WTC11 (cell line): ENCODE results near the gene FNDC3B. TPM values are rescaled to one million over a fixed set of nuclear protein-coding genes. Genes with fewer than 3 reads are reported as not detected.

Source experiments
- ATAC-seq: fragments of 200-7000 bp; cut with Tn5 transposase; 2 replicates; pipeline ENCODE4 v1.10.0; 2021; ENCODE audit warnings: mild to moderate bottlenecking, moderate library complexity
- CTCF ChIA-PET: fragments of 300-600 bp; sonication (Branson Sonifier 250); formaldehyde crosslinking; loops from one replicate; lab custom pipeline; 2021; ENCODE audit warnings: antibody characterized with exemption; lab: Charles Lee
- POLR2A ChIA-PET: fragments of 350-600 bp; sonication (Branson Sonifier 250); formaldehyde crosslinking; loops from one replicate; lab custom pipeline; 2021; ENCODE audit warnings: antibody characterized with exemption; lab: Charles Lee
- DNase-seq: peaks from one replicate; pipeline ENCODE4 v3.0.0; 2021; ENCODE audit warnings: low spot score
- H3K27ac Mint-ChIP-seq: 2 replicates; pipeline ENCODE4 v1.8.0; 2021; ENCODE audit warnings: mixed read lengths
- H3K27me3 Mint-ChIP-seq: 2 replicates; pipeline ENCODE4 v1.8.0; 2021; ENCODE audit warnings: low read depth, mild to moderate bottlenecking, moderate library complexity, mixed read lengths
- H3K36me3 Mint-ChIP-seq: 2 replicates; pipeline ENCODE4 v1.8.0; 2021; ENCODE audit warnings: mixed read lengths
- H3K4me1 Mint-ChIP-seq: 2 replicates; pipeline ENCODE4 v1.8.0; 2022; ENCODE audit warnings: mixed read lengths
- H3K4me3 Mint-ChIP-seq: 2 replicates; pipeline ENCODE4 v1.8.0; 2021; ENCODE audit warnings: mild to moderate bottlenecking, moderate library complexity, mixed read lengths
- H3K9me3 Mint-ChIP-seq: 2 replicates; pipeline ENCODE4 v1.8.0; 2021; ENCODE audit warnings: mixed read lengths
- FOXP1 ChIP-seq: sonication (generic); formaldehyde crosslinking; IDR thresholded peaks from 2 replicates; pipeline ENCODE4 v1.8.0; 2022; ENCODE audit warnings: missing genetic modification reagents, mild to moderate bottlenecking, moderate library complexity, borderline replicate concordance
- HMGXB4 ChIP-seq: sonication (generic); formaldehyde crosslinking; IDR thresholded peaks from 2 replicates; pipeline ENCODE4 v1.8.1; 2023; ENCODE audit warnings: mild to moderate bottlenecking, moderate library complexity, missing genetic modification reagents
- NR1H2 ChIP-seq: sonication (generic); formaldehyde crosslinking; IDR thresholded peaks from 2 replicates; pipeline ENCODE4 v1.9.0; 2021; ENCODE audit warnings: mild to moderate bottlenecking, moderate library complexity, missing genetic modification reagents
- PRDM15 ChIP-seq: sonication (generic); formaldehyde crosslinking; IDR thresholded peaks from 2 replicates; pipeline ENCODE4 v1.8.0; 2022; ENCODE audit warnings: missing genetic modification reagents
- TP53 ChIP-seq: sonication (generic); formaldehyde crosslinking; IDR thresholded peaks from 2 replicates; pipeline ENCODE4 v1.8.1; 2023; ENCODE audit warnings: mild to moderate bottlenecking, missing genetic modification reagents
- ZMAT4 ChIP-seq: fragments of 250-450 bp; sonication (Bioruptor Pico); IDR thresholded peaks from 2 replicates; pipeline ENCODE4 v1.9.0; 2021; ENCODE audit warnings: mild to moderate bottlenecking
- ZNF263 ChIP-seq: sonication (generic); formaldehyde crosslinking; IDR thresholded peaks from 2 replicates; pipeline ENCODE4 v1.8.1; 2022; ENCODE audit warnings: low read depth, mild to moderate bottlenecking, moderate library complexity, missing genetic modification reagents
- ZNF396 ChIP-seq: fragments of 250-450 bp; sonication (Bioruptor Pico); IDR thresholded peaks from 2 replicates; pipeline ENCODE4 v1.8.0; 2021; ENCODE audit warnings: mild to moderate bottlenecking, moderate library complexity, borderline replicate concordance
- ZSCAN18 ChIP-seq: fragments of 250-450 bp; sonication (Bioruptor Pico); IDR thresholded peaks from 2 replicates; pipeline ENCODE4 v2.1.2; 2022; ENCODE audit warnings: mild to moderate bottlenecking, moderate library complexity
- total RNA-seq: library from RNA; stranded (reverse); gene quantifications from 3 replicates; pipeline ENCODE4 v1.2.3, GENCODE V29; 2021
- TF ChIP-seq, protein P1 (sequence below): fragments of 200-600 bp; IDR thresholded peaks from 2 replicates; pipeline ENCODE4 v1.8.0; 2022; ENCODE audit warnings: antibody characterized with exemption
- TF ChIP-seq, protein P2 (sequence below): sonication (generic); formaldehyde crosslinking; IDR thresholded peaks from 2 replicates; pipeline ENCODE4 v1.8.1; 2023; ENCODE audit warnings: mild to moderate bottlenecking, missing genetic modification reagents, moderate library complexity

The FNDC3B gene
- total RNA-seq, 1 experiment from 2014 or later: 42.8 TPM

GRCh38 chr3:172131746-172132145 is 92.4 kb downstream of the FNDC3B start:
- H3K27ac Mint-ChIP-seq: peak overlapping the region; percentile 27; the same call in 1 of the 2 replicates
- no peak for DNase-seq
- peaks cover 9% of the 10 kb centered on the region; the same call in 1 of the 2 replicates for H3K36me3 Mint-ChIP-seq
- no peaks in the 10 kb centered on the region for H3K9me3 Mint-ChIP-seq
- ChIA-PET CTCF (interaction anchor here (0.7 kb wide), 1 partner anchor 70 kb away, joined by 3 read pairs; no protein-coding TSS in a partner anchor), POLR2A (no interaction called here)
- ATAC-seq: no peak
- no peaks in the 10 kb centered on the region for H3K27me3 Mint-ChIP-seq
- no peak overlapping the region for H3K4me3 Mint-ChIP-seq
- TF ChIP-seq TP53 (CRISPR knock-in tag) (no peak), NR1H2 (CRISPR knock-in tag) (no peak), PRDM15 (CRISPR knock-in tag) (no peak), ZSCAN18 (no peak), ZMAT4 (CRISPR knock-in tag) (no peak), FOXP1 (CRISPR knock-in tag) (no peak), ZNF263 (CRISPR knock-in tag) (no peak), ZNF396 (CRISPR knock-in tag) (no peak), HMGXB4 (CRISPR knock-in tag) (no peak)
- TF ChIP-seq, protein P1, sequence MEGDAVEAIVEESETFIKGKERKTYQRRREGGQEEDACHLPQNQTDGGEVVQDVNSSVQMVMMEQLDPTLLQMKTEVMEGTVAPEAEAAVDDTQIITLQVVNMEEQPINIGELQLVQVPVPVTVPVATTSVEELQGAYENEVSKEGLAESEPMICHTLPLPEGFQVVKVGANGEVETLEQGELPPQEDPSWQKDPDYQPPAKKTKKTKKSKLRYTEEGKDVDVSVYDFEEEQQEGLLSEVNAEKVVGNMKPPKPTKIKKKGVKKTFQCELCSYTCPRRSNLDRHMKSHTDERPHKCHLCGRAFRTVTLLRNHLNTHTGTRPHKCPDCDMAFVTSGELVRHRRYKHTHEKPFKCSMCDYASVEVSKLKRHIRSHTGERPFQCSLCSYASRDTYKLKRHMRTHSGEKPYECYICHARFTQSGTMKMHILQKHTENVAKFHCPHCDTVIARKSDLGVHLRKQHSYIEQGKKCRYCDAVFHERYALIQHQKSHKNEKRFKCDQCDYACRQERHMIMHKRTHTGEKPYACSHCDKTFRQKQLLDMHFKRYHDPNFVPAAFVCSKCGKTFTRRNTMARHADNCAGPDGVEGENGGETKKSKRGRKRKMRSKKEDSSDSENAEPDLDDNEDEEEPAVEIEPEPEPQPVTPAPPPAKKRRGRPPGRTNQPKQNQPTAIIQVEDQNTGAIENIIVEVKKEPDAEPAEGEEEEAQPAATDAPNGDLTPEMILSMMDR: no peak
- TF ChIP-seq, protein P2, sequence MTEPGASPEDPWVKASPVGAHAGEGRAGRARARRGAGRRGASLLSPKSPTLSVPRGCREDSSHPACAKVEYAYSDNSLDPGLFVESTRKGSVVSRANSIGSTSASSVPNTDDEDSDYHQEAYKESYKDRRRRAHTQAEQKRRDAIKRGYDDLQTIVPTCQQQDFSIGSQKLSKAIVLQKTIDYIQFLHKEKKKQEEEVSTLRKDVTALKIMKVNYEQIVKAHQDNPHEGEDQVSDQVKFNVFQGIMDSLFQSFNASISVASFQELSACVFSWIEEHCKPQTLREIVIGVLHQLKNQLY (CRISPR knock-in tag): no peak
- H3K4me1 Mint-ChIP-seq: peaks cover 69% of the 10 kb centered on the region

GRCh38 chr3:172132159-172132586 is 92.8 kb downstream of the FNDC3B start:
- DNase-seq: no peak
- H3K9me3 Mint-ChIP-seq: no peaks in the 10 kb centered on the region
- H3K4me3 Mint-ChIP-seq: no peak overlapping the region
- peaks cover 9% of the 10 kb centered on the region; the same call in 1 of the 2 replicates for H3K36me3 Mint-ChIP-seq
- TF ChIP-seq FOXP1 (CRISPR knock-in tag) (no peak), ZNF396 (CRISPR knock-in tag) (no peak)
- TF ChIP-seq, protein P1: no peak
- H3K27me3 Mint-ChIP-seq: no peaks in the 10 kb centered on the region
- ATAC-seq: no peak
- ChIA-PET POLR2A (no interaction called here), CTCF (no interaction called here)
- peak overlapping the region; percentile 27; the same call in 1 of the 2 replicates for H3K27ac Mint-ChIP-seq
- peaks cover 69% of the 10 kb centered on the region for H3K4me1 Mint-ChIP-seq
